H1 (cell line): ENCODE measurements around the gene CPM. TPM values are rescaled to one million over a fixed set of nuclear protein-coding genes. Genes with fewer than 3 reads are reported as not detected.

Source experiments
- CHD1 ChIP-seq: IDR thresholded peaks from 2 replicates; pipeline ENCODE4 v1.6.1; 2012; ENCODE audit warnings: low read depth, low read length, improper control_type of control experiment
- SUZ12 ChIP-seq: fragments of 200-600 bp; sonication (generic); IDR thresholded peaks from 2 replicates; pipeline ENCODE4 v1.6.1; 2012; ENCODE audit warnings: mild to moderate bottlenecking, inconsistent platforms, low read length, moderate library complexity, mixed read lengths
- polyA plus RNA-seq, 7 experiments: library from polyadenylated mRNA; depleted of rRNA in 3 of 7; stranded (reverse) in 5 of 7; unstranded in 2 of 7; fragments of >200 nt in 5 of 7; fragments of 200-250 nt in 2 of 7; gene quantifications; 1 replicate in 5 of 7; 2 replicates in 1 of 7; 4 replicates in 1 of 7; pipeline versions ENCODE4 v1.2.1 to v1.2.3, GENCODE V29; 2011 to 2013; ENCODE audit warnings: missing spikeins in 2 of 7, mixed read lengths in 2 of 7
- total RNA-seq: library from RNA; stranded (reverse); fragmentation: NEBNext Ultra II Directional; extraction: Animal tissue kit (Norgen Biotek cat#: 25700); gene quantifications from 2 replicates; pipeline ENCODE4 v1.2.1, GENCODE V29; 2021
- TF ChIP-seq, protein P1 (sequence below): fragments of 300-600 bp; sonication (generic); IDR thresholded peaks from 2 replicates; pipeline ENCODE4 v1.7.1; 2012; ENCODE audit warnings: low read length, moderate library complexity, mild to moderate bottlenecking, inconsistent platforms; ENCODE audit not compliant: insufficient replicate concordance

Gene CPM
- total and polyA plus RNA-seq, 2 of the 8 experiments (the other 6 are each of a cell fraction or from before 2014, with no cell fraction given): 0.33 to 3.1 TPM

DNA sequence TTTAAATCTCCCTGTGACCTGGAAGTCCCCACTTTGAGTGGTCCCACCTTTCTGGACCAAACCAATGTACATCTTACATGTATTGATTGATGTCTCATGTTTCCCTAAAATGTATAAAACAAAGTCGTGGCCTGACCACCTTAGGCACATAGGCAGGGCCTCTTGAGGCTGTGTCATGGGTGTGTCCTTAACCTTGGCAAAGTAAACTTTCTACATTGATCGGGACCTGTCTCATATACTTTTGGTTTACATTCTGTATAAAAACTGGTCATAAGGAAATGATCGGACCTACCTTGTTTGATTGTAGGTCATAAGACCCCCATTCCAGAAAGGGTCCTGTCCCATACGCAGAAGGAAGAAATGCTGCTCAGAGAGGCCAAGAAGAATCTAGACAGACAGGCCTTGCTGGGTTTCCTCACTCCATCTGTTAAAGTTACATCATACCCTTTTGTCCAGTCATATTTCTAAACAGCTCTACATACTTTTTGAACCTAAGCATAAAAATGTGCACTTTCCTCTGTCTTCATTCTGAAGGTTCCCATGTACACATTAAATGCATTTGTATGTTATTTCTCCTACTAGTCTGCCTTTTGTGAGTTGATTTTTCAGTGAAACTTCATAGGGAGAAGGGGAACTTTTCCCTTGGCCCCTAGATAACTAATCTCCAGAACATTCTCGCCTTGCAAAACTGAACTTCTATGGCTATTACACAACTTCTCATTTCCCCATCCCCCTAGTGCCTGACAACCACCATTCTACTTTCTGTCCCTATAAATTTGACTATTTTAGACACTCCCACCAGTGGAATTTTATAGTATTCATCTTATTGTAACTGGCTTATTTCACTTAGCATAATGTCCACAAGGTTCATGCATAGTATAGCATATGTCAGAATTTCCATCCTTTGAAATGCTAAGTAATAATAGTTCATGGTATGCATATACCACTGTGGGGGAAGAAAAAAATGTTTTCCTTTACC is 30.2 kb upstream of the CPM start (continued):
- TF ChIP-seq, protein P1, sequence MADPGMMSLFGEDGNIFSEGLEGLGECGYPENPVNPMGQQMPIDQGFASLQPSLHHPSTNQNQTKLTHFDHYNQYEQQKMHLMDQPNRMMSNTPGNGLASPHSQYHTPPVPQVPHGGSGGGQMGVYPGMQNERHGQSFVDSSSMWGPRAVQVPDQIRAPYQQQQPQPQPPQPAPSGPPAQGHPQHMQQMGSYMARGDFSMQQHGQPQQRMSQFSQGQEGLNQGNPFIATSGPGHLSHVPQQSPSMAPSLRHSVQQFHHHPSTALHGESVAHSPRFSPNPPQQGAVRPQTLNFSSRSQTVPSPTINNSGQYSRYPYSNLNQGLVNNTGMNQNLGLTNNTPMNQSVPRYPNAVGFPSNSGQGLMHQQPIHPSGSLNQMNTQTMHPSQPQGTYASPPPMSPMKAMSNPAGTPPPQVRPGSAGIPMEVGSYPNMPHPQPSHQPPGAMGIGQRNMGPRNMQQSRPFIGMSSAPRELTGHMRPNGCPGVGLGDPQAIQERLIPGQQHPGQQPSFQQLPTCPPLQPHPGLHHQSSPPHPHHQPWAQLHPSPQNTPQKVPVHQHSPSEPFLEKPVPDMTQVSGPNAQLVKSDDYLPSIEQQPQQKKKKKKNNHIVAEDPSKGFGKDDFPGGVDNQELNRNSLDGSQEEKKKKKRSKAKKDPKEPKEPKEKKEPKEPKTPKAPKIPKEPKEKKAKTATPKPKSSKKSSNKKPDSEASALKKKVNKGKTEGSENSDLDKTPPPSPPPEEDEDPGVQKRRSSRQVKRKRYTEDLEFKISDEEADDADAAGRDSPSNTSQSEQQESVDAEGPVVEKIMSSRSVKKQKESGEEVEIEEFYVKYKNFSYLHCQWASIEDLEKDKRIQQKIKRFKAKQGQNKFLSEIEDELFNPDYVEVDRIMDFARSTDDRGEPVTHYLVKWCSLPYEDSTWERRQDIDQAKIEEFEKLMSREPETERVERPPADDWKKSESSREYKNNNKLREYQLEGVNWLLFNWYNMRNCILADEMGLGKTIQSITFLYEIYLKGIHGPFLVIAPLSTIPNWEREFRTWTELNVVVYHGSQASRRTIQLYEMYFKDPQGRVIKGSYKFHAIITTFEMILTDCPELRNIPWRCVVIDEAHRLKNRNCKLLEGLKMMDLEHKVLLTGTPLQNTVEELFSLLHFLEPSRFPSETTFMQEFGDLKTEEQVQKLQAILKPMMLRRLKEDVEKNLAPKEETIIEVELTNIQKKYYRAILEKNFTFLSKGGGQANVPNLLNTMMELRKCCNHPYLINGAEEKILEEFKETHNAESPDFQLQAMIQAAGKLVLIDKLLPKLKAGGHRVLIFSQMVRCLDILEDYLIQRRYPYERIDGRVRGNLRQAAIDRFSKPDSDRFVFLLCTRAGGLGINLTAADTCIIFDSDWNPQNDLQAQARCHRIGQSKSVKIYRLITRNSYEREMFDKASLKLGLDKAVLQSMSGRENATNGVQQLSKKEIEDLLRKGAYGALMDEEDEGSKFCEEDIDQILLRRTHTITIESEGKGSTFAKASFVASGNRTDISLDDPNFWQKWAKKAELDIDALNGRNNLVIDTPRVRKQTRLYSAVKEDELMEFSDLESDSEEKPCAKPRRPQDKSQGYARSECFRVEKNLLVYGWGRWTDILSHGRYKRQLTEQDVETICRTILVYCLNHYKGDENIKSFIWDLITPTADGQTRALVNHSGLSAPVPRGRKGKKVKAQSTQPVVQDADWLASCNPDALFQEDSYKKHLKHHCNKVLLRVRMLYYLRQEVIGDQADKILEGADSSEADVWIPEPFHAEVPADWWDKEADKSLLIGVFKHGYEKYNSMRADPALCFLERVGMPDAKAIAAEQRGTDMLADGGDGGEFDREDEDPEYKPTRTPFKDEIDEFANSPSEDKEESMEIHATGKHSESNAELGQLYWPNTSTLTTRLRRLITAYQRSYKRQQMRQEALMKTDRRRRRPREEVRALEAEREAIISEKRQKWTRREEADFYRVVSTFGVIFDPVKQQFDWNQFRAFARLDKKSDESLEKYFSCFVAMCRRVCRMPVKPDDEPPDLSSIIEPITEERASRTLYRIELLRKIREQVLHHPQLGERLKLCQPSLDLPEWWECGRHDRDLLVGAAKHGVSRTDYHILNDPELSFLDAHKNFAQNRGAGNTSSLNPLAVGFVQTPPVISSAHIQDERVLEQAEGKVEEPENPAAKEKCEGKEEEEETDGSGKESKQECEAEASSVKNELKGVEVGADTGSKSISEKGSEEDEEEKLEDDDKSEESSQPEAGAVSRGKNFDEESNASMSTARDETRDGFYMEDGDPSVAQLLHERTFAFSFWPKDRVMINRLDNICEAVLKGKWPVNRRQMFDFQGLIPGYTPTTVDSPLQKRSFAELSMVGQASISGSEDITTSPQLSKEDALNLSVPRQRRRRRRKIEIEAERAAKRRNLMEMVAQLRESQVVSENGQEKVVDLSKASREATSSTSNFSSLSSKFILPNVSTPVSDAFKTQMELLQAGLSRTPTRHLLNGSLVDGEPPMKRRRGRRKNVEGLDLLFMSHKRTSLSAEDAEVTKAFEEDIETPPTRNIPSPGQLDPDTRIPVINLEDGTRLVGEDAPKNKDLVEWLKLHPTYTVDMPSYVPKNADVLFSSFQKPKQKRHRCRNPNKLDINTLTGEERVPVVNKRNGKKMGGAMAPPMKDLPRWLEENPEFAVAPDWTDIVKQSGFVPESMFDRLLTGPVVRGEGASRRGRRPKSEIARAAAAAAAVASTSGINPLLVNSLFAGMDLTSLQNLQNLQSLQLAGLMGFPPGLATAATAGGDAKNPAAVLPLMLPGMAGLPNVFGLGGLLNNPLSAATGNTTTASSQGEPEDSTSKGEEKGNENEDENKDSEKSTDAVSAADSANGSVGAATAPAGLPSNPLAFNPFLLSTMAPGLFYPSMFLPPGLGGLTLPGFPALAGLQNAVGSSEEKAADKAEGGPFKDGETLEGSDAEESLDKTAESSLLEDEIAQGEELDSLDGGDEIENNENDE: no peak
- TF ChIP-seq SUZ12 (no peak), CHD1 (no peak)
